Renal cortical epithelial cell (primary cell): ENCODE data around the gene MYORG. TPM values are rescaled to one million over a fixed set of nuclear protein-coding genes. Genes with fewer than 3 reads are reported as not detected.
A peak's percentile ranks its signal among the peaks of the same experiment; 100 is the strongest.

Experiments used
- DNase-seq: peaks from one replicate; pipeline ENCODE4 v3.0.0-alpha.2; 2011; ENCODE audit warnings: low read depth
- total RNA-seq: library from RNA; depleted of rRNA; stranded (reverse); fragments of >200 nt; gene quantifications from 2 replicates; pipeline ENCODE4 v1.2.3, GENCODE V29; 2014

Gene MYORG
- total RNA-seq, 1 donor from 2014 or later: 12.3 TPM

DNA sequence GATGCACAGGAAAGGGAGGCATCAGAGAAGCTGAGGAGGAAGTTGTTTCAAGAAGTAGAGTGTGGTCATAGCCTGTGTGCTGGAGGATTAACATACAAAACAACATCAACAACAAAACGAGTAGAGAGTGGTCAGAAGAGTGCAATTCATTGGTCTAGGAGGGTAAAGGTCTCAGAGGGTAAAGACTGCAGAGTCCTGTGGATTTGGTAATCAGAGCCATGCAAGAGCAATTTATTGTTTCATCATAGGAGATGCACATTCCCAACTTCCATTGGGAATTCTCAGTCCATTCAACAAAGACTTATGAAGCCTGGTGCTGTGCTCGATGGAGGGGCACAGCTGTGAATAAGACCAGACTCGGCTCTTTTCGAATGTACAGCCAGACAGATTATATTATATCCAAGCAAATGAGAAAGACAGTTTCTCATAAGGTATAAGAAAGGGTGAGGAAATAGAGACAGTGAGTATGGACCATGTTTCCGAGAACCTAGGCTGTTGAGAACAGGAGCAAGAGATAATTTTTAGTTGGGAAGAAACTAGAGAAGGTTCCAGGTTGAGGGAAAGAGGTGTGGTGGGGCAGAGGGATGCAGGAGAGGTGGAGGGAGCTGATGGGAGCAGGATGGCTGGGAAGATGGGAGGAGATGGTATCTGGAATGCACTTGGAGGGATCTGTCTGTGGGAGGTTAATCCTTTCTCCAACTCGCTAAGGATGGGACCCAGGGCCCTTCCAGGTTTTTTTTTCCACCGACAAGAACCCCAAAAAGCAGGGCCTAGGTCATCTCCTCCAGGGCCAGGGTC is 7.9 kb upstream of the MYORG start:
- DNase-seq: peak; percentile 19

GRCh38 chr9:34383904-34384303 is 7.2 kb upstream of the MYORG start:
- DNase-seq: no peak

GRCh38 chr9:34382879-34383278 is 6.2 kb upstream of the MYORG start:
- no peak for DNase-seq

GRCh38 chr9:34382054-34382453 is 5.4 kb upstream of the MYORG start:
- no peak for DNase-seq

DNA sequence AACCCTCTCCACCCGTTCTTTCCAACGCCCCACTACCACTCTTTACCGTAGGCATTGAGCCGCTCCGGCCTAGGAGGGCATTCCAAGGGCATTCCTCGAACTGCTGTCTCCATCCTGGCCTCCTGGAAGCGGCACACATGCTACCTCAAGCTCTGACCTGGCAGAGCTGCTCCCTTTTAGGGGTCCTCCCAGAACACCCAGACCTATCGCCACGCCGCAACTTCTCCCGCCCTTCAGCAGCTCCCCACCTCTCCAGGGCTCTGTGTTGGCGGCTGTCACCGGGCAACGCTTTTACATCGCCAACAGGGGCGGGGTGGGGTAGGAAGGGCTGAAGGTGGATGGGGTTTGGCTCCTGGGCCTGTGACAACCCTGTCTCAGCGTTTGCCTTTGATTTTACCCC is 4.6 kb upstream of the MYORG start:
- DNase-seq: no peak

GRCh38 chr9:34380511-34381315 is 4.0 kb upstream of the MYORG start:
- DNase-seq: peak; percentile 31

DNA sequence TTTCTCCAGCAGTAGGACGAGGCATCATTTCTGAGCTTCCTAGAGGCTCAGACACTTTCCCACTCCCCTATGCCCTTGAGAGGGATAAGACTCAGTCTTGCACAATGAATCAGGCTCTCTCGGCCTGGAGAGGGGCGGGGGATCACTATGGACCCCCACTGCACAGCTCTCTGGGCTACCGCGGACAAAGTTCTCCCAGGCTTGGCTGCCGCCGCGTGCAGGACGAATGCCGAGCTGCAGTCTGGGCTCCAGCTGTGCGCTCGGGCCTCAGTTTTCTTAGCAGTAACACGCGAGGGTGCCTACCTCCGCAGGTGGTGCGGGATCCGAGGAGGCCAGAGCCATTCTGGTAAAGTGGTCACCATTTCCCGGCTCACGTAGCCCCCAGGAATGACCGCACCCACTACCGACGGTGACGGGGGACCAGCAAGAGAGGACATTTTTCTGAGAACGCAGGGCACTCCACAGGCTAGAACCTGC is 3.4 kb upstream of the MYORG start:
- DNase-seq: no peak

GRCh38 chr9:34379334-34380033 is 2.8 kb upstream of the MYORG start:
- DNase-seq: peak; percentile 78

- DNase-seq: no peak
Observed at GRCh38 chr9:34378376-34379060, 1.8 kb upstream of the MYORG start.

DNA sequence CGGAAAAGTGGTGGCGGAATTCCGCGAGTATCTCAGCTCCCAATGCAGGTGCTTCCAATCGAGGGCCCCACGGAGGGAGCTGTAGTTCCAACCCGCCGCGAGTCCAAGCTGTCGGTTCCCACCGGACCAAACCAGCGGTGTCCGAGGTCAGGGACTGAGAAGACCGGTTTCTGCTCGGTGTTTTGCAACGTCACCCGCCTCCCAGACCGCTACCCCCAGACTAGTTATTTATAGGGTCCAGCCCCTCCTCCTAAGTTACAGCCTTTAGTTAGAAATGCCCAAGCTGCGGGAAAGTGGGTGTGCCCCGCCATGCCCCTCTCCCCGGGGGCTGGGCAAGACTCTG is 677 bp upstream of the MYORG start:
- no peak for DNase-seq

- DNase-seq: peak; percentile 33
Observed at GRCh38 chr9:34375901-34376595, 650 bp downstream of the MYORG start.

- no peak for DNase-seq
Observed at GRCh38 chr9:34374905-34375552, 1.7 kb downstream of the MYORG start.

DNA sequence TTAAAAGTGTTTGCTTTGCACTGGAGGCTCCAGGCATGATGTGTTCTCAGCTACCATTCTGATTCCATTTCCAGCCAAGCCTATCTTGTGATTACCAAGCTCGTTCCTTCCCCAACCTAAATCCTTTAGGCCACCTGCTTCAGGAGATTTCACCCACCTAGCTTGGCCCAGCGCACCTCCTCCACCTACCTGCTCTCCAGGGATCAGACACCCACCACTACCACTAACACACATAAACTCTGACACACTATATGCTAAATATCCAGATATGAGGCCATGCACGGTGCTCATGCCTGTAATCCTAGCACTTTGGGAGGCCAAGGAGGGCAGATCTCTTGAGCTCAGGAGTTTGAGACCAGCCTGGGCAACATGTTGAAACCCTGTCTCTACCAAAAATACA is 2.4 kb downstream of the MYORG start:
- DNase-seq: no peak

GRCh38 chr9:34373749-34374148 is 2.9 kb downstream of the MYORG start:
- no peak for DNase-seq

- DNase-seq: no peak
Observed at GRCh38 chr9:34372467-34373011, 4.2 kb downstream of the MYORG start.

DNA sequence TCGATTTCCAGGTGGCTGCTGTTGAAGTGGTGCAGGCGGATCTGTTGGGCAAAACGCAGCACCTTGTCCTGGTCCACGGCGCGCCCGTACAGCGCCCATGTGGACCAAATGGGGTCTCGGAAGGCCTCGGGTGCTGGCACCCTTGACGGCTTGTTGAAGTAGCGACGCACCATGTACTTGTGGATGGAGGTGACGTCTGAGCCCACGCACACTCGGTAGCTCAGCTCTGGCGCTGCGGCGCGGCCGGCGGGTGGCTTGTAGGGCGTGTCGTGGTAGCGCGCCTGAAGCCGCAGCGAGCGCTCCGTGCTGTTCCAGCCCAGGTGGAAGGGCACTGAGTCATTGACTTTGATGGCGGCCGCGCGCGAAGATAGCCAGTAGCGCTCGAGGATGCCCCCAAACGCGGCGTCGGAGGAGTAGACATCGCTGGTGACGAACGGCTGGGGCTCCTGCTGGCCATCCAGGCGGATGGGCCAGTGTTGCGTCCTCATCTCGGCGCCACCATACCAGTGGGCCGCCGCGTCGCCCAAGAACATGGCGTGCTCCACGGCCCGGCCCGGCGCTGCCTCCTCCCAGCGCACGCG is 4.7 kb downstream of the MYORG start:
- DNase-seq: no peak

DNA sequence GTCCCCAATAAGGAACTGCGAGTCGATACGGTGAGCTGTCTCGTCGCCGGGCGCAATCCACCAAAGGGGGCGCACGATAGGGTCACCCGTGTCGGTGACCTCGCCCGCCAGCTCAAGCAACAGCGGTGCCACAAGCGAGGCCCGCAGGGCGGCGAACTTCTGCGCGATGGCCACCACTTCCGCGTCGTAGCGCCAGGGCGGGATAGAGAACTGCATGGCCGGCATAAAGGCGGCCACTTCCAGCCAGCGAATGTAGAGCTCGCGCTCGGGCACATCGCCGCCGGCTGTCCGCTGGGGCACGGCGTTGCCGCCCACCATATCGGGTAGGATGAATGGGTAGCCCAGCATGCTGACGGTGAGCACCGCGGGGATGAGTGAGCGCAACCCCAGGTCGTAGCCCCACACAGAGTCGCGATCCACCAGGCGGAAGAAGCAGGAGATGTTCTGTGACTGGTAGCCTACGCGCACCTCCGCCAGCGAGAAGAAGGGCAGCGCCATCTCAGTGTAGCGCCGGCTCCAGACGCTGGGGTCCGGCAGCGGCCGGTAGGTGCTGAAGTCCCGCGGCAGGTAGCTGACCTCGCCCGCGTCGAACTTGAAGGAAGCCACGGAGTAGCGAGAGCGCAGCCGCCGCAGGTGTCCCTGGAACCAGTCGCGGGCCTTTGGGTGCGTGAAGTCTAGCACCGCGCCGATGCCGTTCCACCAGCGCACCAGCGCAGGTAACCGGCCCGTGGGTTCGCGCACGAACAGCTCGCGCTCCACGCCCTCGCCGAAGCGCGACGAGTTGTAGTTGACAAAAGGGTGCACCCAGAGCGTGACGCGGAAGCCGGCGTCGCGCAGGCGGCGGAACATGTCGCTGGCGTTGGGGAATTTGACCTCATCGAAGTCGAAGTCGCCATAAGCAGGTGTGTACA is 5.5 kb downstream of the MYORG start:
- no peak for DNase-seq

- DNase-seq: no peak
Observed at GRCh38 chr9:34370335-34370969, 6.2 kb downstream of the MYORG start.

DNA sequence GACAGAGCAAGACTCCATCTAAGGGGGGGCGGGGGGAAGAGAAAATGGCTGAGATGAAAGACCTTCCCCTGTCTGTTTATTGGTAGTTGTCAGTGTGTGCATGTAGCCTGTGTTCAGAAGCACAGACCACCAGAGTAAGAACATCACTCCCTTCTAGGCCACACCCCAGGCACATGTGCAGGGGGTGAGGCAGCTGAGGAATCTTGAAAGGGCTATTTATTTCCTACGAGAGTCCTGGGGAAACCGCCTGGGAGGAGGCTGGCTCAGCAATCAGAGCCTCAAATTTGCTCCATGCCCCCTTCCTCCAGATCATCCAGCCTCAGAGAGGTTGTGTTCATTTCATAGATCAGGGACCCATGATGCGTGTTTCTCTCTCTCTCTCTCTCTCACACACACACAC is 7.1 kb downstream of the MYORG start:
- no peak for DNase-seq
